ENCODE measurements around the gene BBS2.

DNA sequence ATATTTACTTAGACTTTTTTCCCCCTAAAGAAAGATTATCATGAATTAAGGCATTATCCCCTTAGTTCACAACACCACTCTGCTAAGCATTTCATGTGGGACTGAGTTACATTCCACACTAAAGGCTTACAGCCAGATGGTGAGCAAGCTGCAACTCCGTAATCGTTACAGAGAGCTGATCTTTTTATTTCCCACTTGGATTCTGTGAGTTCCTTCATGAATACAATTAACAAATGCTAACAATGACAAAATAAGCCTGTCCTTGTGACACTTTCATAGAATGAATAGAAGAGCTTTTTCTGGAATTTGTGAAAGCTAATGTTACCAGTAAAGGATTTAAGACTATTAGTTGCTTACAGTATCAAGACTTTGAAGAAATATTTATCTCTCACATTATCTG is 59.7 kb downstream of the BBS2 start:
- TF ChIP-seq, protein P1, sequence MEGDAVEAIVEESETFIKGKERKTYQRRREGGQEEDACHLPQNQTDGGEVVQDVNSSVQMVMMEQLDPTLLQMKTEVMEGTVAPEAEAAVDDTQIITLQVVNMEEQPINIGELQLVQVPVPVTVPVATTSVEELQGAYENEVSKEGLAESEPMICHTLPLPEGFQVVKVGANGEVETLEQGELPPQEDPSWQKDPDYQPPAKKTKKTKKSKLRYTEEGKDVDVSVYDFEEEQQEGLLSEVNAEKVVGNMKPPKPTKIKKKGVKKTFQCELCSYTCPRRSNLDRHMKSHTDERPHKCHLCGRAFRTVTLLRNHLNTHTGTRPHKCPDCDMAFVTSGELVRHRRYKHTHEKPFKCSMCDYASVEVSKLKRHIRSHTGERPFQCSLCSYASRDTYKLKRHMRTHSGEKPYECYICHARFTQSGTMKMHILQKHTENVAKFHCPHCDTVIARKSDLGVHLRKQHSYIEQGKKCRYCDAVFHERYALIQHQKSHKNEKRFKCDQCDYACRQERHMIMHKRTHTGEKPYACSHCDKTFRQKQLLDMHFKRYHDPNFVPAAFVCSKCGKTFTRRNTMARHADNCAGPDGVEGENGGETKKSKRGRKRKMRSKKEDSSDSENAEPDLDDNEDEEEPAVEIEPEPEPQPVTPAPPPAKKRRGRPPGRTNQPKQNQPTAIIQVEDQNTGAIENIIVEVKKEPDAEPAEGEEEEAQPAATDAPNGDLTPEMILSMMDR (IDR thresholded peaks at IDR 0.05), result no peak
- no peak for TF ChIP-seq POLR2A (IDR thresholded peaks at IDR 0.05)
